Raji (cell line): ENCODE data around the gene TSEN54.

Experiments used
- POLR2A ChIP-seq: IDR thresholded peaks from 2 replicates; pipeline ENCODE4 v1.6.1; 2011; ENCODE audit warnings: low read depth, low read length, control low read depth; ENCODE audit not compliant: insufficient read depth

Gene TSEN54

GRCh38 chr17:75516255-75516618 is at the start of gene TSEN54:
Gene TSEN54, plus strand, starts transcription at chr17:75516528. Its CDS starts 33 bp downstream, at chr17:75516561.
- TF ChIP-seq POLR2A, result peak; percentile 60; the same call in 1 of the 2 replicates

GRCh38 chr17:75468291-75468754 is 48.0 kb upstream of the TSEN54 start:
- no peak for TF ChIP-seq POLR2A

- TF ChIP-seq POLR2A, result no peak
Measured at GRCh38 chr17:75468779-75469373, 47.5 kb upstream of the TSEN54 start.

- TF ChIP-seq POLR2A, result no peak
Measured at GRCh38 chr17:75471207-75471606, 45.1 kb upstream of the TSEN54 start.

- TF ChIP-seq POLR2A, result no peak
Measured at GRCh38 chr17:75472119-75472518, 44.2 kb upstream of the TSEN54 start.

GRCh38 chr17:75473246-75473645 is 43.1 kb upstream of the TSEN54 start:
- no peak for TF ChIP-seq POLR2A

GRCh38 chr17:75474736-75475135 is 41.6 kb upstream of the TSEN54 start:
- TF ChIP-seq POLR2A, result no peak

- TF ChIP-seq POLR2A, result no peak
Measured at GRCh38 chr17:75475144-75475835, 41.0 kb upstream of the TSEN54 start.

GRCh38 chr17:75475851-75476250 is 40.5 kb upstream of the TSEN54 start:
- TF ChIP-seq POLR2A, result no peak

GRCh38 chr17:75476271-75476671 is 40.1 kb upstream of the TSEN54 start:
- TF ChIP-seq POLR2A, result no peak

- TF ChIP-seq POLR2A, result no peak
Measured at GRCh38 chr17:75476752-75477489, 39.4 kb upstream of the TSEN54 start.

- TF ChIP-seq POLR2A, result no peak
Measured at GRCh38 chr17:75478508-75478907, 37.8 kb upstream of the TSEN54 start.

- TF ChIP-seq POLR2A, result no peak
Measured at GRCh38 chr17:75480281-75480680, 36.0 kb upstream of the TSEN54 start.

GRCh38 chr17:75481194-75482068 is 34.9 kb upstream of the TSEN54 start:
- TF ChIP-seq POLR2A, result no peak
